Inflammatory macrophage treated with lipopolysaccharide for 1 hour (primary cell): ENCODE results near the gene CDYL.
A peak's percentile ranks its signal among the peaks of the same experiment; 100 is the strongest.

Experiments used
- DNase-seq, 2 donors: peaks; one replicate each; pipeline ENCODE4 v3.0.0-alpha.2; 2020 to 2022

Gene CDYL

DNA sequence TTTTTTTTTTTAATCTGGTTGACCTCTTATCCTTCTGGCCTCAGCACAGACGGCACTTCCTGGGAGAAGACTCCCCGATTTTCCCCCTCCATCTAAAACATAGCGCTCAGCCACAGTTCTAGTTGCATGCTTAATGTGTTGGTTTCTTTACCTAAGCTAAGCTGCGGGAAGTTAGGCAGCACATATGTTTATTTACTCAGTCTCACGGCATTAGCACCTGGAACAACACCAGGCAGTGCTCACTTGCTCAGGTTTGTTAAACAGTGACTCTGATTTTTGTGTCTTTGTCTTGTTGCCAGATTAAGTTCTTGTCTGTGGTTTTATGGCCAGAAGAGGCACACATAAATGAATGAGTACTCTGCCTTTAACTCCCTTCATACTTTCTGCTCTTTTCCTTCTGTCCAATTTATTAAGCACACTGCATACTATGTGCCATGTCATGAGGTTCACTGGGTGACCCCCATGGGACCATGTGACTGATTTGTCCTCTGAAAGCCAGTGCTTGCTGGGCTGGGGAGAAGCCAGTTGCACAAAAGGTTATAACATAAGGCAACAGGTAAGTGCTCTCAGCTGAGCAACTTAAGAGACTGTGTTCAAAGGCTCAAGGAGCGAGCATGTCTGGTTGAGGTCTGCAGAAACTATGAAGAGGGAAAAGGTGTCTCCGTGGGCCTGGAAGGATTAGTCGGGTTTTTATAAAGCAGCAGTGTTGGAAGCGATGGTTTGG, 134.0 kb downstream of the CDYL start:
- no peak for DNase-seq

DNA sequence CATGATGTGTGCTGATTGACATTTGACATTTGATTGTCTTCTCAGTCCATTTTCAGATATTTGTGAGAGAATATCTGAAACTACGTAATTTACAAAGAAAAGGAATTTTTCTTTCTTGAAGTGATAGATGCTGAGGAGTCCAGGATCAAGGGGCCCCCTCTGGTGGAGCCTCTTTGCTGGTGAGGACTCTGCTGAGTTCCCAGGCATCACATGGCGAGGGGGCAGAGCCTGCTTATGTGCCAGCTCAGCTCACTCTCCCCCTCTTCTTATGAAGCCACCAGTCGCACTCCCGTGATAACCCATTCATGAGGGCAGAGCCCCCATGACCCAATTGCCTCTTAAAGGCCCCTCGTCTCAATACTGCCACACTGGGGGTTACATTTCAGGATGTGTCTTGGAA, 136.4 kb downstream of the CDYL start:
- no peak for DNase-seq

GRCh38 chr6:4913705-4914419, 137.7 kb downstream of the CDYL start:
- DNase-seq: no peak

DNA sequence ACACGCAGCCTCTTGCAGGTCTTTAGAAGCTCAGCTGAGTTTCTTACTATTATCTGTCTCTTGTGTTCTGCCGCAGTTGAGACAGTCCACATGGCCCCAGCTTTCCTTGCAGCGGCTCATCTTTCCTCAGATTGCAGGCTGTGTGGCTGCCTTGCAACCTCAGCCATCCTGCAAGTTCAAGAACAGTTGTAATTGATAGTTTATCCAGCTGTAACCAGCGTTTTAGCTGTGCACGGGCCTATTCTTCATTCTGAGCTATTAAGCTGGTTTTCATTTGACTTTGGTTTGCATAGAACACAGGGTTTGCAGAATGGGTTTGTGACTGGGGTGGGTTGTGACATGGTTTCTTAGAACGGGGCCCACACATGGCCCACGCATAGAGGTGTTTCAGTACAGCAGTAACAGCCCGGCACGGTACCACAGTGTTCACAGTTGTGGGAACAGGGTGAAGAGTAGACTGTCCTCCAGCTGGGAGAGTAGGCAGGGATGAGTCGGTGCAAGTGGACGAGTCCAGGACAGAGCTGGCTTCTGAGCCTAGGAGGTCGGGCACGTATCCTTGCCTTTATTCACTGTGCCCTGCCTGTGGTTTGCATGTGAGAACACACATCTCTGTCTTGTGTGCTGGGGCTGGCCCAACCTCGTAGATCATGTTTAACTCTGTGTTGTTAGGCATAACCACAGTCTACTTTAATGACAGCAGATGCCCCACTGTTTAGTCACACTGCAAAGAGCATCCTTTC, 138.4 kb downstream of the CDYL start:
- no peak for DNase-seq

GRCh38 chr6:4916954-4917561, 140.9 kb downstream of the CDYL start:
- DNase-seq: no peak

- no peak for DNase-seq
These were observed 144.8 kb downstream of the CDYL start for GRCh38 chr6:4920914-4921410.

DNA sequence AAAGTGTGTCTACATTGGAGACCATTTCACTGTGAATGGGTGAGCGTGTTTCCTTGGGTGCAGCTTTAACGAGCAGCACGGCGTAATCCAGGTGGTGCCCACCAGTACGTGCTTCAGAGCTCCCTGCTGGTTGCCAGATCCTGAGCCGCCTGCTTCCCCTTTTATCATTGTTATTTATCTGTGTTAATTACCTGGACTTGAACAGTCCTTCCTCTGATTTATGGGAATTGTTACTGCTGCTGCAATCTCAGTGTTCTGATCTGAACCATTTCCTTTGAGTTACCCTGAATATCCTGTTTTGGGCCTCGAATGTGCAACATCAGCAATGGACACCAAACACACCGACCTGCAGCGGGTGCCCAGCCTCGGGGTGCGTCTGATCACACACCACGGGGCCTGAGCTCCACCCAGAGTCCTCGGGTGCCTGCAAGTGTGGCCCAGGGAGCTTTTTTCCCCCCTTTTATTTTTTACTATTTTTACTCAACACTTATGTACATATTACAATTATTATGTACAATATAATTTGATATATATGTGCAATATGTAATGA, 146.4 kb downstream of the CDYL start:
- DNase-seq: no peak

- DNase-seq: peak; percentile 46 to 76
These were observed 146.9 kb downstream of the CDYL start for GRCh38 chr6:4923081-4923480.

GRCh38 chr6:4924661-4925271, 148.6 kb downstream of the CDYL start:
- DNase-seq: no peak

- no peak for DNase-seq
These were observed 149.4 kb downstream of the CDYL start for GRCh38 chr6:4925580-4925979.

DNA sequence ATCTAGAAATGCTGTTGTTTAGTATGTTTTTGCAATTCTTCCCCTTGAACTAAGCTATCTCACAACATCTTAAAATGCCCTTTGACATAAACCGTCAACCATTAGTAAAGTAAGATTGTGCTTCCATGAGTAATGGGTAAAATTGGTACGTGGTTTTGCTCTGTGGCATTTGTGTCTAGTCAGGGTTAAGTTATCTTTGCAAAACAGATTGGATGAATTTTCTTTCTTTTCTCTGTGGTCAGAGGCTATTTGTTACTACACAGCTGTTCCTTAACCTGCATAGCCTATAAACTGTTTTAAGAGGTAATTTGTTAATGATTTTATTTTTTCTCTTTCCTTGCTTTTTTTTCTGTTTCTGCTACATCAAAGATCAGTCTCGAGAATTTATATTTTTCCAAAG, 152.2 kb downstream of the CDYL start:
- no peak for DNase-seq

DNA sequence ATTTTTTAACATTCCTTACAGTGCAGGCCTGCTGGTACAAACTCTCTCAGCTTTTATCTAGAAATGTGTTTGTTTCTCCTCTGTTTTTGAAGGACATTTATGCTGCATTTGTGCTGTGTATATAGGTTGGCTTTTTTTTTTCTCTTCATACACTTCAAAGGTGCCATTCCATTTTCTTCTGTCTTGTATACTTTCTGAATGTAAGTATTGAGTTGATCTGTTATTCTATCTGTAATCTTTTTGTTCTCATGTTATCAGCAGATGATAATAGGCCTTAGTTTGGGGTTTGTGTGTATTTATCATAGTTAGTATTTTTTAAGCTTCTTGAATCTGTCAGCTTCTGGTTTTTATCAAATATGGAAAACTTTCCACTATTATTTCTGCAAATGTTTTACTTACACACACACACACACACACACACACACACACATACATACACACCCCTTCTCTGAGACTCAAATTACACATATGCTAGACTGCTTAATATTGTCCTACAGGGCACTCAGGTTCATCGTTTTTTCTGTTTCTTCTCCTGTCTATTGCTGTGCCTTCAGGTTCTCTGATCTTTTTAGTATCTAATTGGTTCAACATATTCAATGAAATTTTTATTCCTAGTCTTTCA, 153.0 kb downstream of the CDYL start:
- DNase-seq: no peak

- DNase-seq: peak in 1 of 2 donors; percentile 59
These were observed 154.0 kb downstream of the CDYL start for GRCh38 chr6:4930025-4930691.

GRCh38 chr6:4931530-4932227, 155.5 kb downstream of the CDYL start:
- DNase-seq: peak in 1 of 2 donors; percentile 43

DNA sequence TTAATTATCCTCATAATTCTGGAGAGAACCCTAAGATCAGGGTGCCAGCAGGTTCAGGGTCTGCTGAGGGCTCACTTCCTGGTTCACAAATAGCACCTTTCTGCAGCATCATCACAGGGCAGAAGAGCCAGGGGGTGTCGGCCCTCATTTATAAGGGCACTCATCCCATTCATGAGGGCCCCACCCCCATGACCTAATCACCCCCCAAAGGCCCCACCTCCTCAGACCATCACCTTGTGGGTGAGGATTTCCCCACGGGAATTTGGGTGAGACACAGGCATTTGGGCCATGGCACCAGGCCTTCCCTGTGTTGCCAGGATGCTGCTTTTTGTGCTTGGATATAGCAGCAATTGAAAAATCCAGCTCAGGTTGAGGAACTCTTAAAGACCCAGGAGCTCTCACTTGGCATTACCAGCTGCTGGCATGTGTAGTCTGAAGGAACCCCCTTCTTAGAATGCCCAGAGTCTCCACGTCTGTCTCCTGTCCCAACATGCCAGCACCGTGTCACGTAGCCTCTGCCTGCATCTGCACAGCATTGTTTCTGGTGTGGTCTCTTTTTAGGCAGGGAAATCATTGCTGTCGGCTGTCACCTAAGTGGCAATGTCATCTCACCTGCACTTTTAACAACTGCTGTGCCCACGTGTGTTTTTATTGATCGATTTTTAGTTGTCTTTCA, 156.2 kb downstream of the CDYL start:
- peak; percentile 19 to 66 for DNase-seq

GRCh38 chr6:4935486-4935885, 159.3 kb downstream of the CDYL start:
- DNase-seq: no peak

DNA sequence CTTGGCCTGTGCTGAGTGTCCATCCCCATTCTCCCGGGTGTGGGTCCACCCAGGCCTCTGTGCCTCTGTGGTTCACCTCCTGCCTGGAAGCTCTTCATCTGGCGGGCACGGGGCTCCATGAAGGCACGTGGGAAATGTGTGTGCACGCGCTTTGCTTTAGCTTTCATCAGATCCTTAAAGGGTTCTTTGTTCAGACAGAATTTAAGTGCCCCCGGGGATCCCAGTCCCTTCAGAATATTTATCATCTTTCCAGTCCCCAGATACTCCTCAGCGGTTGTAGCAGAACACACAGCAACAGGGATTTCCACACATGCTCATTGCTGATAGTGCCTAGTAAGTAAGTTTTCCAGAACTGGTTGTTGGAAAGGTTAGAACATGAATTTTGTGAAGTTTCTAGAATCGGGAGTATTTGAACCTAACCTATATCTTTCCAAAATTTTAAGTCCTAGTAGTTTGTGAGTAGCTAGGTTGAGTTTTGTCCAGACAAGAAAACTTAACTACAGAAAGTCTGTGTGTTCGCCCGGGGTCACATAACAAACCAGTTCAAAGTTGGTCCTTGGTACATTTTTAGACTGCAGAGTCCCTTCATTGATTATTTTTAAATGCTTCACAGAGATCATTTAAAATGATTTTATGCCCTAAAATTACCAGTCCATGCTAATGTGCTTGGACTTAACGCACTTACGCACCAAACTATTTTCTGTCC, 159.9 kb downstream of the CDYL start:
- no peak for DNase-seq

DNA sequence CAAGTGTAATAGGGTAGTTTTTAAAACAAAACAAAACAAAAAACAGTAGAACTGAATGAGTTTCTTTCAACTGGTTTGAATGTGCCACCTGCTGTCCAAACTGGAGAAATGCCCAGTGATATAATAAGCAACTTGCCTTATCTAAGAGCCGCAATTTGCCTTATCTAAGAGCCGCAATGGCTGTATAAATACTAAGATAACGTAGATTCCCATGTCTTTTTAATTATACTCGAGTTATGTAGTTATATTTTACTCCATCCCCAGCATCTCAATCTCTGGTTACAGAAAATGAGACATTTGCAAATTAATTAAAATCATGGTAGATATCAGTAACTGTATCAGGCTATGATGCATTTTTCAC, 160.5 kb downstream of the CDYL start:
- DNase-seq: peak; percentile 34 to 45

DNA sequence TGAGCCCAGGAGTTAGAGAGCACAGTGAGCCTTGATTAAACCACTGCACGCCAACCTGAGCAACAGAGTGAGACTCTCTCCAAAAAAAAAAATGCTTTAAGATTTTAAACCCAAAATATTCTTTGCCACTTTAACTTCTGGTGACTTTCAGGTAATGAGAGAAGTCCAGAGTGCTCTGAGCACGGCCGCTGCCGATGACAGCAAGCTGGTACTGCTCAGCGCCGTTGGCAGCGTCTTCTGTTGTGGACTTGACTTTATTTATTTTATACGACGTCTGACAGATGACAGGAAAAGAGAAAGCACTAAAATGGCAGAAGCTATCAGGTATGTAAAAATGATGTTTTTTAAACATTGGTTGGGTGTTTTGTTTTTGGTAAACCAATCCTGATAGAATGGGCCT, 161.2 kb downstream of the CDYL start:
- DNase-seq: no peak

DNA sequence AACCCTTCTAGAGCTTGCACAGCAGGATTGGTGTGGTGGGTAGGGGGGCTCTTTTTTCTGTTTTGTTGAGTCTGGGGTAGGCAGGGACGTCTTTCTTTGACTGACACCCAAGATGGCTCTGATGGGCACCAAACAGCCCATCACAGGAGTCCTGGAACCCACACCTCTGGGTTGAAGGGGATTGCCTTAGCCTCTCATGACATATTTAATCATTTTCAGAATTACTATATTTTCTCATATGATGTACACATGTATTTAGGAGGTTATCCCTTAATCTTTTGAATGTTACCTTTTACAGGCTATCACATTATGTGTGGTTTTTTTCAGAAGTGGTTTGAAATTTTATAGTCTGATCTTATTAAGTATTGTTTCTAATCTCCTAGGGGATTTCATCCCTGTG, 163.0 kb downstream of the CDYL start:
- DNase-seq: no peak
